Measurements from ENCODE around the gene INTS11.

DNA sequence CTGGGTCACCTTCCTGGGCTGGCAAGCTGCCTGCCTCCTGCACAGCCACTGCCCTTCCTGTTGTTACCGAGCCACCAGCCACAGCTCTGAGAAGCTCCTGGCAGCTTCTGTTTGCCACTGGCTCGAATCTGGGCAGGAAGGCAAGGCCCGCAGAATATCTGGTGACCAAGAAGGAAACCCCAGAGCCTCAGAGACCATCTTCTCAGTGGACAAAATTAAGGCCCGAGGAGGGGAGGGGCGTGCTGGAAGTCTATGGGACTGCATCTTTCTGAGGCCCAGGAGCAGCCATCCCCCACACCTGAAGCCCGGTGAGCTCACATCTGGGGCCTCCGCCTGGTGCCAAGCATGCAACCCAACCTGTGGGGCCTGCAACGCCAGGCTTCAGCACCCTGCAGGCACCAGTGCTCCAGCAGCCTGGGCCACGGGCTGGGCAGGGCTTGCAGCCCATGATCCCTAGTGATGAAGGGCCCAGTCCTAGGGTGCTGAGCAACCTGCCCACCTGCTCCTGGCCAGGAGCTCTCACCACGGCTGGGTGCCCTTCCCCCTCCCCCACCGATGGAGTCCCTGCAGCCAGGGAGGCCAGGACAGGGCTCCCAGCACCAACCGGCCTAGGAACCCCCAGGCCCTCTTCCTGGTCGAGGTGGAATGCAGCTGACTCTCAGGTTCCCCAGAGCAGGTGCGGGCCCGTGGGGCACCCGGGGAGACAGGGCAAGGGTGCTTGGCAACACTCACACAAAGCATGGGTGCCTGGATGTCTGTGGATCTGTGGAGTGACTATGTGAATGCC, 1.0 kb upstream of the INTS11 start:
- TF ChIP-seq, protein P1, sequence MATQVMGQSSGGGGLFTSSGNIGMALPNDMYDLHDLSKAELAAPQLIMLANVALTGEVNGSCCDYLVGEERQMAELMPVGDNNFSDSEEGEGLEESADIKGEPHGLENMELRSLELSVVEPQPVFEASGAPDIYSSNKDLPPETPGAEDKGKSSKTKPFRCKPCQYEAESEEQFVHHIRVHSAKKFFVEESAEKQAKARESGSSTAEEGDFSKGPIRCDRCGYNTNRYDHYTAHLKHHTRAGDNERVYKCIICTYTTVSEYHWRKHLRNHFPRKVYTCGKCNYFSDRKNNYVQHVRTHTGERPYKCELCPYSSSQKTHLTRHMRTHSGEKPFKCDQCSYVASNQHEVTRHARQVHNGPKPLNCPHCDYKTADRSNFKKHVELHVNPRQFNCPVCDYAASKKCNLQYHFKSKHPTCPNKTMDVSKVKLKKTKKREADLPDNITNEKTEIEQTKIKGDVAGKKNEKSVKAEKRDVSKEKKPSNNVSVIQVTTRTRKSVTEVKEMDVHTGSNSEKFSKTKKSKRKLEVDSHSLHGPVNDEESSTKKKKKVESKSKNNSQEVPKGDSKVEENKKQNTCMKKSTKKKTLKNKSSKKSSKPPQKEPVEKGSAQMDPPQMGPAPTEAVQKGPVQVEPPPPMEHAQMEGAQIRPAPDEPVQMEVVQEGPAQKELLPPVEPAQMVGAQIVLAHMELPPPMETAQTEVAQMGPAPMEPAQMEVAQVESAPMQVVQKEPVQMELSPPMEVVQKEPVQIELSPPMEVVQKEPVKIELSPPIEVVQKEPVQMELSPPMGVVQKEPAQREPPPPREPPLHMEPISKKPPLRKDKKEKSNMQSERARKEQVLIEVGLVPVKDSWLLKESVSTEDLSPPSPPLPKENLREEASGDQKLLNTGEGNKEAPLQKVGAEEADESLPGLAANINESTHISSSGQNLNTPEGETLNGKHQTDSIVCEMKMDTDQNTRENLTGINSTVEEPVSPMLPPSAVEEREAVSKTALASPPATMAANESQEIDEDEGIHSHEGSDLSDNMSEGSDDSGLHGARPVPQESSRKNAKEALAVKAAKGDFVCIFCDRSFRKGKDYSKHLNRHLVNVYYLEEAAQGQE (IDR thresholded peaks at IDR 0.05; ENCODE audit: low read depth) = no peak
- TF ChIP-seq EP300 (IDR thresholded peaks at IDR 0.05; ENCODE audit: borderline replicate concordance) (no peak), TAF1 (IDR thresholded peaks at IDR 0.05; ENCODE audit: low read depth) (no peak), RAD21 (IDR thresholded peaks at IDR 0.05; ENCODE audit: low read depth) (no peak)
- TF ChIP-seq, protein P2, sequence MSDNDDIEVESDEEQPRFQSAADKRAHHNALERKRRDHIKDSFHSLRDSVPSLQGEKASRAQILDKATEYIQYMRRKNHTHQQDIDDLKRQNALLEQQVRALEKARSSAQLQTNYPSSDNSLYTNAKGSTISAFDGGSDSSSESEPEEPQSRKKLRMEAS (IDR thresholded peaks at IDR 0.05) = no peak
